Panc1 (cell line): Measurements from ENCODE around the gene UAP1L1. TPM values are rescaled to one million over a fixed set of nuclear protein-coding genes. Genes with fewer than 3 reads are reported as not detected.
A peak's percentile ranks its signal among the peaks of the same experiment; 100 is the strongest.

Source experiments
- ATAC-seq: fragments of 200-7000 bp; cut with Tn5 transposase; 2 replicates; pipeline ENCODE4 v1.9.1; 2020; ENCODE audit warnings: mild to moderate bottlenecking, moderate library complexity
- BruUV-seq: library from RNA; stranded (reverse); fragments of 400-500 nt; replicated peaks from 2 replicates; lab custom pipeline; 2021; lab: Mats Ljungman, UMichigan
- CTCF ChIA-PET: fragments of 300-600 bp; sonication (Branson Sonifier 250); formaldehyde crosslinking; loops from one replicate; lab custom pipeline; 2022; ENCODE audit warnings: antibody characterized with exemption; lab: Charles Lee
- POLR2A ChIA-PET: fragments of 300-600 bp; sonication (Branson Sonifier 250); formaldehyde crosslinking; loops from one replicate; lab custom pipeline; 2022; ENCODE audit warnings: antibody characterized with exemption; lab: Charles Lee
- DNase-seq: peaks from one replicate; pipeline ENCODE4 v3.0.0-alpha.2; 2010; ENCODE audit warnings: low read depth, low spot score
- H3K27ac ChIP-seq: 2 replicates; pipeline ENCODE4 v1.5.1; 2011; ENCODE audit warnings: mild to moderate bottlenecking, low read length, inconsistent platforms
- H3K27me3 ChIP-seq: fragments of 200-500 bp; sonication (Bioruptor generic); 2 replicates; pipeline ENCODE4 v1.6.0; 2014; ENCODE audit warnings: low read length, inconsistent platforms; ENCODE audit not compliant: control insufficient read depth, insufficient read depth
- H3K36me3 ChIP-seq: fragments of 200-500 bp; sonication (Bioruptor generic); 2 replicates; pipeline ENCODE4 v1.5.1; 2014; ENCODE audit warnings: inconsistent platforms, mild to moderate bottlenecking, low read length, moderate library complexity; ENCODE audit not compliant: control insufficient read depth, insufficient read depth
- H3K4me1 ChIP-seq: 2 replicates; pipeline ENCODE4 v1.5.1; 2011; ENCODE audit warnings: inconsistent platforms, mild to moderate bottlenecking, low read length, moderate library complexity; ENCODE audit not compliant: control insufficient read depth, insufficient read depth
- H3K4me3 ChIP-seq, 2 experiments: 2 replicates each; pipeline ENCODE4 v1.5.1; 2011 to 2012; ENCODE audit warnings: low read depth in 2 of 2, low read length in 2 of 2, mild to moderate bottlenecking in 2 of 2, inconsistent platforms in 1 of 2, moderate library complexity in 1 of 2
- H3K9me3 ChIP-seq: fragments of 200-500 bp; sonication (Bioruptor generic); 2 replicates; pipeline ENCODE4 v1.5.1; 2014; ENCODE audit warnings: low read depth, mild to moderate bottlenecking, inconsistent platforms, low read length, moderate library complexity; ENCODE audit not compliant: control insufficient read depth, insufficient read depth
- POLR2AphosphoS5 ChIP-seq: IDR thresholded peaks from 2 replicates; pipeline ENCODE4 v1.6.1; 2012; ENCODE audit warnings: mild to moderate bottlenecking, low read depth, low read length, moderate library complexity
- SIN3A ChIP-seq: IDR thresholded peaks from 2 replicates; pipeline ENCODE4 v1.6.1; 2012; ENCODE audit warnings: low read depth, mild to moderate bottlenecking, low read length, moderate library complexity, borderline replicate concordance; ENCODE audit not compliant: insufficient read depth
- TCF7L2 ChIP-seq: IDR thresholded peaks from 2 replicates; pipeline ENCODE4 v1.6.1; 2011; ENCODE audit warnings: mild to moderate bottlenecking, low read depth, low read length, inconsistent platforms
- in situ Hi-C: cut with HindIII; loops from 2 replicates; pipeline ENCODE4 v1.10.0; 2016; ENCODE audit warnings: low sequenced_read_pairs, low pct_unique_long_range_greater_than_20kb
- intact Hi-C: fragments of 100-400 bp; cut with micrococcal nuclease; formaldehyde crosslinking; loops from one replicate; pipeline ENCODE4 v1.10.0; 2022; ENCODE audit not compliant: unreplicated experiment
- total RNA-seq: library from RNA; stranded (reverse); gene quantifications from one replicate; pipeline ENCODE4 v1.2.1, GENCODE V29; 2021; ENCODE audit not compliant: unreplicated experiment
- TF ChIP-seq, protein P1 (sequence below), 2 experiments: IDR thresholded peaks; 2 replicates each; pipeline ENCODE4 v1.6.1; 2011 to 2012; ENCODE audit warnings: low read depth in 2 of 2, control low read depth in 1 of 2, low read length in 1 of 2, mild to moderate bottlenecking in 1 of 2, moderate library complexity in 1 of 2; ENCODE audit not compliant: insufficient read depth in 1 of 2
- TF ChIP-seq, protein P2 (sequence below): fragments of 450-650 bp; IDR thresholded peaks from 2 replicates; pipeline ENCODE4 v1.5.1; 2017; ENCODE audit warnings: mild to moderate bottlenecking

The UAP1L1 gene
- total RNA-seq, 1 experiment from 2014 or later = 23.1 TPM

GRCh38 chr9:137063311-137064026 lies 13.8 kb upstream of the UAP1L1 start:
- Histone ChIP-seq H3K36me3 (no peaks in the 10 kb centered on the region), H3K9me3 (no peaks in the 10 kb centered on the region), H3K27me3 (no peaks in the 10 kb centered on the region), H3K4me3 (no peak overlapping the region), H3K4me1 (peaks cover 2% of the 10 kb centered on the region; the same call in 1 of the 2 replicates), H3K27ac (no peak overlapping the region)
- no TSS peak for BruUV-seq
- DNase-seq (no peak), ATAC-seq (no peak)
- ChIA-PET CTCF (interaction anchor here (0.7 to 1.4 kb wide), 4 partner anchors 14 to 66 kb away, joined by 3 to 11 read pairs (median 3); partner anchors contain the start of gene NPDC1), POLR2A (no interaction called here)
- in situ Hi-C loops (no loop called here), intact Hi-C loops (loop anchor here (1.0 kb wide), 1 partner anchor 17 kb away; the partner anchor contains the start of gene NPDC1)
- no peak for TF ChIP-seq SIN3A
- no peak for TF ChIP-seq POLR2AphosphoS5
- TF ChIP-seq, protein P1, sequence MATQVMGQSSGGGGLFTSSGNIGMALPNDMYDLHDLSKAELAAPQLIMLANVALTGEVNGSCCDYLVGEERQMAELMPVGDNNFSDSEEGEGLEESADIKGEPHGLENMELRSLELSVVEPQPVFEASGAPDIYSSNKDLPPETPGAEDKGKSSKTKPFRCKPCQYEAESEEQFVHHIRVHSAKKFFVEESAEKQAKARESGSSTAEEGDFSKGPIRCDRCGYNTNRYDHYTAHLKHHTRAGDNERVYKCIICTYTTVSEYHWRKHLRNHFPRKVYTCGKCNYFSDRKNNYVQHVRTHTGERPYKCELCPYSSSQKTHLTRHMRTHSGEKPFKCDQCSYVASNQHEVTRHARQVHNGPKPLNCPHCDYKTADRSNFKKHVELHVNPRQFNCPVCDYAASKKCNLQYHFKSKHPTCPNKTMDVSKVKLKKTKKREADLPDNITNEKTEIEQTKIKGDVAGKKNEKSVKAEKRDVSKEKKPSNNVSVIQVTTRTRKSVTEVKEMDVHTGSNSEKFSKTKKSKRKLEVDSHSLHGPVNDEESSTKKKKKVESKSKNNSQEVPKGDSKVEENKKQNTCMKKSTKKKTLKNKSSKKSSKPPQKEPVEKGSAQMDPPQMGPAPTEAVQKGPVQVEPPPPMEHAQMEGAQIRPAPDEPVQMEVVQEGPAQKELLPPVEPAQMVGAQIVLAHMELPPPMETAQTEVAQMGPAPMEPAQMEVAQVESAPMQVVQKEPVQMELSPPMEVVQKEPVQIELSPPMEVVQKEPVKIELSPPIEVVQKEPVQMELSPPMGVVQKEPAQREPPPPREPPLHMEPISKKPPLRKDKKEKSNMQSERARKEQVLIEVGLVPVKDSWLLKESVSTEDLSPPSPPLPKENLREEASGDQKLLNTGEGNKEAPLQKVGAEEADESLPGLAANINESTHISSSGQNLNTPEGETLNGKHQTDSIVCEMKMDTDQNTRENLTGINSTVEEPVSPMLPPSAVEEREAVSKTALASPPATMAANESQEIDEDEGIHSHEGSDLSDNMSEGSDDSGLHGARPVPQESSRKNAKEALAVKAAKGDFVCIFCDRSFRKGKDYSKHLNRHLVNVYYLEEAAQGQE (IDR thresholded peaks at IDR 0.05; ENCODE audit: insufficient read depth in 1 of 2, low read depth in 2 of 2, low read length in 1 of 2) = no peak
- TF ChIP-seq TCF7L2 = no peak
- TF ChIP-seq, protein P2, sequence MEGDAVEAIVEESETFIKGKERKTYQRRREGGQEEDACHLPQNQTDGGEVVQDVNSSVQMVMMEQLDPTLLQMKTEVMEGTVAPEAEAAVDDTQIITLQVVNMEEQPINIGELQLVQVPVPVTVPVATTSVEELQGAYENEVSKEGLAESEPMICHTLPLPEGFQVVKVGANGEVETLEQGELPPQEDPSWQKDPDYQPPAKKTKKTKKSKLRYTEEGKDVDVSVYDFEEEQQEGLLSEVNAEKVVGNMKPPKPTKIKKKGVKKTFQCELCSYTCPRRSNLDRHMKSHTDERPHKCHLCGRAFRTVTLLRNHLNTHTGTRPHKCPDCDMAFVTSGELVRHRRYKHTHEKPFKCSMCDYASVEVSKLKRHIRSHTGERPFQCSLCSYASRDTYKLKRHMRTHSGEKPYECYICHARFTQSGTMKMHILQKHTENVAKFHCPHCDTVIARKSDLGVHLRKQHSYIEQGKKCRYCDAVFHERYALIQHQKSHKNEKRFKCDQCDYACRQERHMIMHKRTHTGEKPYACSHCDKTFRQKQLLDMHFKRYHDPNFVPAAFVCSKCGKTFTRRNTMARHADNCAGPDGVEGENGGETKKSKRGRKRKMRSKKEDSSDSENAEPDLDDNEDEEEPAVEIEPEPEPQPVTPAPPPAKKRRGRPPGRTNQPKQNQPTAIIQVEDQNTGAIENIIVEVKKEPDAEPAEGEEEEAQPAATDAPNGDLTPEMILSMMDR = no peak

GRCh38 chr9:137064027-137064879 lies 13.1 kb upstream of the UAP1L1 start:
- CTCF ChIA-PET = interaction anchor here (0.7 to 1.4 kb wide), 4 partner anchors 15 to 65 kb away, joined by 3 to 11 read pairs (median 3); partner anchors contain the start of gene NPDC1
- ATAC-seq (peak; percentile 73), DNase-seq (no peak)
- H3K4me1 ChIP-seq = peaks cover 2% of the 10 kb centered on the region; the same call in 1 of the 2 replicates
- TF ChIP-seq, protein P2 = peak; percentile 93
- TF ChIP-seq SIN3A (no peak), POLR2AphosphoS5 (no peak)
- TF ChIP-seq, protein P1 (IDR thresholded peaks at IDR 0.05; ENCODE audit: insufficient read depth in 1 of 2, low read depth in 2 of 2, low read length in 1 of 2) = peak in 1 of 2 experiments; percentile 78; a peak in 1 of 4 replicates
- no peak overlapping the region for H3K4me3 ChIP-seq
- no peaks in the 10 kb centered on the region for H3K27me3 ChIP-seq
- intact Hi-C loops (loop anchor here (1.0 kb wide), 1 partner anchor 18 kb away; the partner anchor contains the start of gene NPDC1), in situ Hi-C loops (no loop called here)
- POLR2A ChIA-PET = interaction anchor here (0.6 kb wide), 1 partner anchor 127 kb away, joined by 5 read pairs; no protein-coding TSS in a partner anchor
- no peaks in the 10 kb centered on the region for H3K9me3 ChIP-seq
- no TSS peak for BruUV-seq
- no peaks in the 10 kb centered on the region for H3K36me3 ChIP-seq
- no peak overlapping the region for H3K27ac ChIP-seq
